Loucy (cell line): ENCODE measurements around the gene SIPA1L3.

Source experiments
- H2AFZ ChIP-seq: fragments of 200-600 bp; sonication (generic); 2 replicates; pipeline ENCODE4 v1.6.0; 2016; ENCODE audit warnings: antibody characterized with exemption, mild to moderate bottlenecking, low read length, moderate library complexity
- H3F3A ChIP-seq: fragments of 200-600 bp; 2 replicates; pipeline ENCODE4 v1.6.0; 2016; ENCODE audit warnings: antibody characterized with exemption, low read depth, mild to moderate bottlenecking
- H3K27me3 ChIP-seq: fragments of 200-600 bp; sonication (generic); 2 replicates; pipeline ENCODE4 v1.6.1; 2014; ENCODE audit warnings: low read length, mild to moderate bottlenecking; ENCODE audit not compliant: insufficient read depth, poor library complexity, severe bottlenecking
- H3K36me3 ChIP-seq: fragments of 200-600 bp; sonication (generic); 2 replicates; pipeline ENCODE4 v1.6.1; 2016; ENCODE audit warnings: low read length; ENCODE audit not compliant: insufficient read depth
- H3K4me1 ChIP-seq: fragments of 200-600 bp; sonication (generic); 2 replicates; pipeline ENCODE4 v1.5.1; 2014; ENCODE audit warnings: low read length, mild to moderate bottlenecking; ENCODE audit not compliant: insufficient read depth, poor library complexity, severe bottlenecking
- H3K4me2 ChIP-seq: fragments of 200-600 bp; sonication (generic); 2 replicates; pipeline ENCODE4 v1.6.0; 2014; ENCODE audit warnings: antibody characterized with exemption, low read length, low read depth, mild to moderate bottlenecking; ENCODE audit not compliant: poor library complexity, severe bottlenecking
- H3K4me3 ChIP-seq: fragments of 200-600 bp; sonication (generic); 2 replicates; pipeline ENCODE4 v1.5.1; 2014; ENCODE audit warnings: low read length, mild to moderate bottlenecking, mixed read lengths; ENCODE audit not compliant: poor library complexity, severe bottlenecking
- H3K79me2 ChIP-seq: fragments of 200-600 bp; sonication (generic); 2 replicates; pipeline ENCODE4 v1.6.1; 2014; ENCODE audit warnings: low read length; ENCODE audit not compliant: insufficient read depth
- H3K9ac ChIP-seq: fragments of 200-600 bp; sonication (generic); 2 replicates; pipeline ENCODE4 v1.6.0; 2014; ENCODE audit warnings: mild to moderate bottlenecking, low read depth, low read length, moderate library complexity; ENCODE audit not compliant: poor library complexity, severe bottlenecking
- H3K9me2 ChIP-seq: fragments of 200-600 bp; sonication (generic); replicated peaks from 2 replicates; pipeline ENCODE4 v1.6.1; 2016; ENCODE audit warnings: low read depth, low read length, mixed read lengths
- H3K9me3 ChIP-seq: fragments of 200-600 bp; sonication (generic); 2 replicates; pipeline ENCODE4 v1.6.1; 2014; ENCODE audit warnings: mild to moderate bottlenecking, antibody characterized with exemption, low read length, low read depth; ENCODE audit not compliant: insufficient read depth
- H4K20me1 ChIP-seq: fragments of 200-600 bp; sonication (generic); 2 replicates; pipeline ENCODE4 v1.6.0; 2014; ENCODE audit warnings: antibody characterized with exemption, low read length, mild to moderate bottlenecking; ENCODE audit not compliant: insufficient read depth, poor library complexity, severe bottlenecking
- EZH2phosphoT487 ChIP-seq: fragments of 200-600 bp; IDR thresholded peaks from 2 replicates; pipeline ENCODE4 v1.6.1; 2018; ENCODE audit warnings: antibody characterized with exemption, mild to moderate bottlenecking, moderate library complexity, borderline replicate concordance
- TF ChIP-seq, protein P1 (sequence below): fragments of 200-600 bp; sonication (generic); conservative IDR thresholded peaks from 2 replicates; pipeline ENCODE4 v1.5.1; 2014; ENCODE audit warnings: mild to moderate bottlenecking, antibody characterized with exemption, low read length

The SIPA1L3 gene

DNA sequence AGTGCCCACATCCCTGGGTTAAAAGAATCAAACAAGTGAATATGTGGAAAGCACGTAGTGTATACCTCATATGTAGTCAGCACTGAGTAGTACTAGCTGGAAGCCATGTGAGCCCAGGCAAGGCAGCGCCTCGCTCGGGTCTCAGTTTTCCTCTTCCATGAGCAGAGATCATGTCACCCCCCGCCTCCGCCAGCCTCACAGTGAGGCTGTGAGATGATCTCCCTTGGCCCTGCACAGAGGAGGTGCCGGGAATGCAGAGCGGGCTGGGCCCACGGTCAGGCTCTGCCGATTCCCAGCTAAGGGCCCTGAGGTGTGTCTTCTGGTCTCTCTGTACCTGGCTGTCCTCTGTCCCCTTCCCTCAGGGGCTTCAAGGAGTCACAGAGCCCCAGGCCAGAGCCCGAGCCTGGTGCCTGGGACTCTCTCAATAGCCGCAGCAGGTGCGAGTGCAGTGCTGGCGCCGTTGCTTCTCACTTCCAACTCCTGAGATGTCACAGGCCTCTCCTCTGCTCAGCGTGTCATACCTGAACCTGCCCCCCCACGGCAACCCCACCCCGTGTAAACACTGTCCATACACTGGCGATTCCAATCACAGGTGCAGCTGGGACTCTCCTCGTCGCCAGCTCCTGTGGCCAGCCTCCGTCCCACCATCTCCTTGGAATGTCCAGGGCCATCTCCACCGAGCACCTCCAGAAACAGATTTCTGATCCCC is 290.1 kb downstream of the SIPA1L3 start:
- H3K9me3 ChIP-seq = no peaks in the 10 kb centered on the region
- no peaks in the 10 kb centered on the region for H3F3A ChIP-seq
- H3K4me1 ChIP-seq = no peaks in the 10 kb centered on the region
- no peaks in the 10 kb centered on the region for H3K79me2 ChIP-seq
- no peak overlapping the region for H3K4me3 ChIP-seq
- no peaks in the 10 kb centered on the region for H3K9me2 ChIP-seq
- H2AFZ ChIP-seq = no peak overlapping the region
- H3K36me3 ChIP-seq = peaks cover 3% of the 10 kb centered on the region; the same call in 1 of the 2 replicates
- H3K4me2 ChIP-seq = no peak overlapping the region
- no peaks in the 10 kb centered on the region for H4K20me1 ChIP-seq
- TF ChIP-seq, protein P1, sequence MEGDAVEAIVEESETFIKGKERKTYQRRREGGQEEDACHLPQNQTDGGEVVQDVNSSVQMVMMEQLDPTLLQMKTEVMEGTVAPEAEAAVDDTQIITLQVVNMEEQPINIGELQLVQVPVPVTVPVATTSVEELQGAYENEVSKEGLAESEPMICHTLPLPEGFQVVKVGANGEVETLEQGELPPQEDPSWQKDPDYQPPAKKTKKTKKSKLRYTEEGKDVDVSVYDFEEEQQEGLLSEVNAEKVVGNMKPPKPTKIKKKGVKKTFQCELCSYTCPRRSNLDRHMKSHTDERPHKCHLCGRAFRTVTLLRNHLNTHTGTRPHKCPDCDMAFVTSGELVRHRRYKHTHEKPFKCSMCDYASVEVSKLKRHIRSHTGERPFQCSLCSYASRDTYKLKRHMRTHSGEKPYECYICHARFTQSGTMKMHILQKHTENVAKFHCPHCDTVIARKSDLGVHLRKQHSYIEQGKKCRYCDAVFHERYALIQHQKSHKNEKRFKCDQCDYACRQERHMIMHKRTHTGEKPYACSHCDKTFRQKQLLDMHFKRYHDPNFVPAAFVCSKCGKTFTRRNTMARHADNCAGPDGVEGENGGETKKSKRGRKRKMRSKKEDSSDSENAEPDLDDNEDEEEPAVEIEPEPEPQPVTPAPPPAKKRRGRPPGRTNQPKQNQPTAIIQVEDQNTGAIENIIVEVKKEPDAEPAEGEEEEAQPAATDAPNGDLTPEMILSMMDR = no peak
- TF ChIP-seq EZH2phosphoT487 = no peak
- H3K27me3 ChIP-seq = no peaks in the 10 kb centered on the region
- H3K9ac ChIP-seq = no peak overlapping the region

GRCh38 chr19:38197937-38198704 is 291.1 kb downstream of the SIPA1L3 start:
- Histone ChIP-seq H3K4me1 (no peaks in the 10 kb centered on the region), H3K27me3 (no peaks in the 10 kb centered on the region), H3K9me2 (no peaks in the 10 kb centered on the region), H3K4me3 (no peak overlapping the region), H3K36me3 (peaks cover 3% of the 10 kb centered on the region; the same call in 1 of the 2 replicates), H3K4me2 (no peak overlapping the region), H4K20me1 (no peaks in the 10 kb centered on the region), H2AFZ (no peak overlapping the region), H3F3A (no peaks in the 10 kb centered on the region), H3K79me2 (no peaks in the 10 kb centered on the region), H3K9ac (no peak overlapping the region), H3K9me3 (no peaks in the 10 kb centered on the region)
- TF ChIP-seq, protein P1 = no peak
- TF ChIP-seq EZH2phosphoT487 = no peak

DNA sequence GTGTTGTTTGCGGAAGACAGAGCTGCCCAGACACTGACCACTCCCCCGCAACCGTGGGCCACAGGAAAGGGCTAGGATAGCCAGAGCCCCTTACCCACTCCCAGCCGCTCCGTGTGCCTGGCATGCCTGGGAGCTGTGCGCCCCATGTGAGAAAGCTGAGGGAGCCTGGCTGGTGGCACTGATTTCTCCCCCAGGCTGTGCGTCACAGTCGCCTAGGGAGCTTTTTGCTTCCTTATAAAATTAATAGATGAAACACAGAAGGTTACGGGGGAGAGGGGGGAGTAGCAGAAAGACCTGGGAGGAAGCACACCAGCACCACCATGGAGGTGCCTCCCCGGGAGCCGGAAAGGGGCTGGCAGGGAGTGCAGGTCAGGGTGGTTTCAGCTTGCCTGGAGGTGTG is 292.3 kb downstream of the SIPA1L3 start:
- Histone ChIP-seq H3K4me2 (no peak overlapping the region), H4K20me1 (no peaks in the 10 kb centered on the region), H3K9me3 (no peaks in the 10 kb centered on the region), H3K9ac (no peak overlapping the region), H2AFZ (no peak overlapping the region), H3K4me3 (no peak overlapping the region), H3K4me1 (no peaks in the 10 kb centered on the region), H3K79me2 (no peaks in the 10 kb centered on the region), H3K27me3 (no peaks in the 10 kb centered on the region), H3K36me3 (peaks cover 3% of the 10 kb centered on the region; the same call in 1 of the 2 replicates), H3K9me2 (no peaks in the 10 kb centered on the region), H3F3A (no peaks in the 10 kb centered on the region)
- TF ChIP-seq, protein P1 = no peak
- TF ChIP-seq EZH2phosphoT487 = no peak
